Esophagus (tissue), 2 donors: ENCODE measurements around the gene TRPM1. TPM values are rescaled to one million over a fixed set of nuclear protein-coding genes. Genes with fewer than 3 reads are reported as not detected.
A peak's percentile ranks its signal among the peaks of the same experiment; 100 is the strongest.

Experiments used
- H3K27ac ChIP-seq, 2 donors: one replicate each; pipeline ENCODE4 v1.5.1; 2013; ENCODE audit warnings: low read depth in 2 of 2, mild to moderate bottlenecking in 2 of 2, inconsistent platforms in 1 of 2, low read length in 1 of 2, moderate library complexity in 1 of 2
- H3K27me3 ChIP-seq, 2 donors: one replicate each; pipeline ENCODE4 v1.6.1; 2013; ENCODE audit warnings: low read length in 2 of 2, control low read depth in 1 of 2, mild to moderate bottlenecking in 1 of 2; ENCODE audit not compliant: insufficient read depth in 2 of 2, control insufficient read depth in 1 of 2
- H3K36me3 ChIP-seq, 2 donors: one replicate each; pipeline ENCODE4 v1.6.1; 2013; ENCODE audit warnings: low read length in 1 of 2; ENCODE audit not compliant: control insufficient read depth in 2 of 2, insufficient read depth in 2 of 2
- H3K4me1 ChIP-seq, 2 donors: one replicate each; pipeline ENCODE4 v1.6.1; 2013; ENCODE audit warnings: low read length in 1 of 2; ENCODE audit not compliant: control insufficient read depth in 2 of 2, insufficient read depth in 2 of 2
- H3K4me3 ChIP-seq, 2 donors: one replicate each; pipeline ENCODE4 v1.5.1; 2013; ENCODE audit warnings: low read length in 2 of 2, mild to moderate bottlenecking in 2 of 2, low read depth in 1 of 2, moderate library complexity in 1 of 2
- H3K9me3 ChIP-seq, 2 donors: one replicate each; pipeline ENCODE4 v1.6.1; 2013; ENCODE audit warnings: mild to moderate bottlenecking in 2 of 2, low read depth in 1 of 2, low read length in 1 of 2, moderate library complexity in 1 of 2; ENCODE audit not compliant: control insufficient read depth in 2 of 2, insufficient read depth in 1 of 2
- WGBS, 2 donors: extraction: QIAGEN DNeasy Blood & Tissue Kit; methylation state at CpG; one replicate each; pipeline ENCODE4 v1.1.7; 2013; 5-methylcytosine and 5-hydroxymethylcytosine counted together
- polyA plus RNA-seq, 2 donors: library from polyadenylated mRNA; stranded (reverse); fragments of 200-250 nt; gene quantifications; one replicate each; pipeline ENCODE4 v1.2.3, GENCODE V29; 2013
- donor health status: healthy with polysubstance abuse.
- donor health status: Bipolar disorder and iron deficiency.

Gene TRPM1
- polyA plus RNA-seq, 2 donors: 0.13 to 0.37 TPM

- H3K27ac ChIP-seq: no peak overlapping the region
- H3K9me3 ChIP-seq: peaks cover 0 to 3% of the 10 kb centered on the region in 2 donors
- H3K4me3 ChIP-seq: no peak overlapping the region
- H3K4me1 ChIP-seq: no peaks in the 10 kb centered on the region
- no peaks in the 10 kb centered on the region for H3K27me3 ChIP-seq
- H3K36me3 ChIP-seq: no peaks in the 10 kb centered on the region
- 83 to 88% methylated on average over 3 of the region's 3 CpGs for whole genome bisulfite sequencing, 2 donors
These were observed 101.8 kb downstream of the TRPM1 start for GRCh38 chr15:30999729-31000128.

DNA sequence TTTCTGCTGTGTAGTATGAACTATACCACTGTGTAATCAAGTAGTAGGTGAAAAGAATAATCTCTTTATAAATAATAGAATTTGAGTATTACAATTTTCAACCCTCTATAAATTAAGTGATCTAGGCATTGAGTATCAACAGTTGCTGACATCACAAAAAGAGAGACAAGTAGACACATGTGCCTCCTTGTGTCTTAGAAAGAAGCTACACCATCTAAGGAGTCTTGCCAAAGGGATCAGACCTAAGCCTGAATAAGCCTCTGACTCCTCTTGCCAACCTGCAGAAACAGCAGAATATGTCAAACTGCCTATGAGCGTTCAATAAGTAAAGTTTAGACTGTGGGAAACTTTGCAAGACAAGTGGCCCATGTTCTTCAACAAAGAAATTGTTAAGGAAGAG is 104.3 kb downstream of the TRPM1 start:
- no peaks in the 10 kb centered on the region for H3K36me3 ChIP-seq
- no peaks in the 10 kb centered on the region for H3K27me3 ChIP-seq
- no peak overlapping the region for H3K4me3 ChIP-seq
- 61 to 63% methylated on average over 1 of the region's 1 CpG for WGBS, 2 donors
- peaks cover 0 to 2% of the 10 kb centered on the region in 2 donors for H3K4me1 ChIP-seq
- H3K27ac ChIP-seq: peak overlapping the region in 1 of 2 donors; percentile 62
- H3K9me3 ChIP-seq: peaks cover 0 to 3% of the 10 kb centered on the region in 2 donors

DNA sequence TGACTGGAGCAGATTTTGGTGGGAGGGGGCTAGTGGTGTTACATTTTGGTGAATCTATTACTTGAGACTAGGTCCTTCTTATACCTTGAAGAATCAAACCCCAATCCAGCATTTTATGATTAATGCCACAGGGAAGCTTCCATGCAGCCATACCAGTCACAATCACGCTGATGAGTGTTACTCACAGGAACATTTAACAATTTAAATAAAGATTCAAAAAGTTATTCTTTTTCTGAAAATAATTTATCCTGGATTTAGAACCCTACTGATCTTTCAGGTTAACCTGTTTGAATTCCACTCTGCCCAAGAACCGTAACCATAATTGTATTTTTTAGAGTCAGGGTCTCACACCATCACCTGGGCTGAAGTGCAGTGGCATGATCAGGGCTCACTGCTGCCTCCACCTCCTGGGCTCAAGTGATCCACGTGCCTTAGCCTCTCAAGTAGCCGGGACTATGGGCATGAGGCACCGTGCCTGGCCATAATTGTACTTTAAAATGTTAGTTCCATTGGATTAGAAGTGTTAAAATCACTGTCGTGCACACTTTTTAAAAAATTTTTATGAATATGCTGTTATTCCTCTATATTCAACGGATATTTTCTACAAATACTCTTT is 109.2 kb downstream of the TRPM1 start:
- WGBS, 2 donors: 64 to 73% methylated on average over 7 of the region's 7 CpGs
- no peaks in the 10 kb centered on the region for H3K27me3 ChIP-seq

DNA sequence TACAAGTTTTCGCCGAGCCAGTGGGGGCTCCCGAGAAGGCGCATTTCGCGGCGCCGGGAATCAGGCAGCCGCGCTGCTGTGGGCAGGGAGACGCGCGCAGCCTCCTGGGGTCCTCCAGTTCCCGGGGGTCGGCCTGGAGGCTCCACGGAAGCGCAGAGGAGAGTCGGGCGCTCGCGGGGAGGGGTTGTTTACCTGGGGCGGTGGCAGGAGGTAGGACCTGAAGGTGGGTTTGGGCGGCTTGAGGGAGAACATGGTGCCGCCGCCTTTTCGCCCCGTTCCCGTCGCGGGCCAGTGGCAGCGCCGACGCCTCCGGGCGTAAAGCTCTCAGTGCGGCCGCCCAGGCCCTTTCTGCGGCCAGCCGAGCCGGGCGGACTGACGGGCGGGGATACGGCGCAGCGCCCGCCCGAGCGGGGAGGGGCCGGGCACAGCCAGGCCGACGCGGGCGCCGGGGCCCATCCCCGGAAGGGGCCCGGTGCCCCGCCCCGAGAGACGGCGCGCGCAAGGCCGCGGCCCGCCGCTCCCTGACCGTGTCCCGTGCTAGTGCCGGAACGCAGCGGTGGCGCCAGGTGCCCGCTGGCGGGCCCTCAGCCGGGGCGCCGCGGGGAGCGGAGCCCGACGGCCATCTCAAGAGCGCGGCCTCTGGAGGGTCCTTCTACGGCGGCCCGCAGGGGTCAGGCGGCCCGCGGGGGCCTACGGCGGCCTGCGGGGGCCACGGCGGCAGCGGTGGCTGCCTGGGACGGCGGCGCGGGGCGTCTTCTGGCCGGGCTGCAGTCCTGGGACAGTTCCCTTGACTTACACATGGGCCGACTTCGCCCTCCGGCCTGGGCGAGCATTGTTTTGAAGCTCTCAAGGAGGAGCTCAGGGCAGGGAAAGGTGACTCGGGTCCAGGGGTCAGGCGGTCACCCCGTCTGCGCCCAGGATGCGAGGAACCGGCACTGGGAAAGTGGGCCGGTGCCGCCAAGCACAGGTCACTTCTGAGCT is 110.0 kb downstream of the TRPM1 start, which contains the start of gene MTMR10:
MTMR10 (minus strand) TSS at position 374 of the 981 bp plus-strand sequence; CDS start at position 252, 122 bp downstream.
- H3K36me3 ChIP-seq: peaks cover 3 to 6% of the 10 kb centered on the region in 2 donors
- H3K4me1 ChIP-seq: peaks cover 2 to 6% of the 10 kb centered on the region in 2 donors
- peak within 1 kb of the TSS; percentile 95 to 96 for H3K27ac ChIP-seq
- no peaks in the 10 kb centered on the region for H3K27me3 ChIP-seq
- H3K4me3 ChIP-seq: peak within 1 kb of the TSS; percentile 84 to 97
- 0 to 1% methylated on average over 100 to 114 of the region's 114 CpGs for WGBS, 2 donors
- H3K9me3 ChIP-seq: no peaks in the 10 kb centered on the region

More for the DNA sequence above, 109.2 kb downstream of the TRPM1 start:
- peaks cover 2 to 3% of the 10 kb centered on the region in 2 donors for H3K4me1 ChIP-seq
- no peaks in the 10 kb centered on the region for H3K9me3 ChIP-seq
- peak overlapping the region; percentile 95 to 96 for H3K27ac ChIP-seq
- peak overlapping the region; percentile 84 to 97 for H3K4me3 ChIP-seq
- peaks cover 0 to 4% of the 10 kb centered on the region in 2 donors for H3K36me3 ChIP-seq

- Histone ChIP-seq H3K27ac (peak overlapping the region; percentile 95 to 96), H3K9me3 (no peaks in the 10 kb centered on the region), H3K36me3 (peaks cover 3 to 7% of the 10 kb centered on the region in 2 donors), H3K27me3 (no peaks in the 10 kb centered on the region), H3K4me3 (peak overlapping the region; percentile 84 to 97), H3K4me1 (peaks cover 2 to 6% of the 10 kb centered on the region in 2 donors)
- WGBS, 2 donors: 2 to 3% methylated on average over 24 of the region's 24 CpGs
These were observed 110.9 kb downstream of the TRPM1 start for GRCh38 chr15:30990446-30991254.

DNA sequence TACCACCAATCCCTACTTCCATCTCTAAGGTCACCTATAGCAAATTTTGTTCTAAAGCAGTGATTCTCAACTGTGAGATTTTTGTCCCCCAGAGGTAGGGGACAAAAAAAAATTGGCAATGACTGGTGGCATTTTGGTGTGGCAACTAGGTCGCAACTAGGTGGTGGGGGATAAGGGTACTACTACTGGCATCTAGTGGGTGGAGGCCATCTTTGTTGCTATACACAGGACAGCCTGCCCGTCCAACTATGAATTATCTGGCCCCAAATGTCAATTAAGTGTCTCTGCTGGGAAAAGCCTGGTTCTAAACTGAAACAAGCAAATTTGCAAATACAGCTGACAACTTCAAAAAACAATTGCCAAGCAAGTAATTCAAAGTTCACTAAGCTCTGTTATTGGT is 111.5 kb downstream of the TRPM1 start:
- Histone ChIP-seq H3K4me3 (peak overlapping the region; percentile 30 to 84), H3K27ac (peak overlapping the region in 1 of 2 donors; percentile 52)

DNA sequence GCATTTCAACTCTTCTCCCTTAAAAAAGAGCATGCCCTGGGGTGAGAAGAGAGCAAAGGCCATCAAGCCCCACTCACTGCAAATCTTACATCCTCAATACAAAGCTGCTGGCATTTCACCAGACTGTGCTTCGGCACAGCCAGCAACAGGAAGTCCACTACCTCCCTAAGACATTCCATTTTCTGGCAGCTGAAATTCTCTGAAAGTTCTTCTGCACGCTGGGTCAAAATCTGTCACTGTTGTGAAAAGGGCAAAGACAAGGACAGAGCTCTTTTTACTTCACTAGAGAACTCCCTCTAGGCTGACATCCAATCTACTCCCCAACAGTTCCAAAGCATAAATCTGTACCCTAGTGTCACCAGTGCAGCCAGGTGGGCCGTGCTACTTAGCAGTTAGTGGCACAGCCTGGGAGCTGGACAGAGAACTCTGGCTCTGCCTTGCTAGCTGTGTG is 116.4 kb downstream of the TRPM1 start:
- Histone ChIP-seq H3K27me3 (no peaks in the 10 kb centered on the region), H3K36me3 (peaks cover 3 to 7% of the 10 kb centered on the region in 2 donors), H3K27ac (peak overlapping the region in 1 of 2 donors; percentile 29), H3K4me1 (peaks cover 4 to 6% of the 10 kb centered on the region in 2 donors), H3K4me3 (no peak overlapping the region), H3K9me3 (no peaks in the 10 kb centered on the region)
- WGBS, 2 donors: 33 to 46% methylated on average over 3 of the region's 3 CpGs

More for the DNA sequence above, 111.5 kb downstream of the TRPM1 start:
- peaks cover 3 to 7% of the 10 kb centered on the region in 2 donors for H3K36me3 ChIP-seq
- H3K9me3 ChIP-seq: no peaks in the 10 kb centered on the region
- 36 to 44% methylated on average over 2 of the region's 2 CpGs for WGBS, 2 donors
- no peaks in the 10 kb centered on the region for H3K27me3 ChIP-seq
- peaks cover 2 to 6% of the 10 kb centered on the region in 2 donors for H3K4me1 ChIP-seq

DNA sequence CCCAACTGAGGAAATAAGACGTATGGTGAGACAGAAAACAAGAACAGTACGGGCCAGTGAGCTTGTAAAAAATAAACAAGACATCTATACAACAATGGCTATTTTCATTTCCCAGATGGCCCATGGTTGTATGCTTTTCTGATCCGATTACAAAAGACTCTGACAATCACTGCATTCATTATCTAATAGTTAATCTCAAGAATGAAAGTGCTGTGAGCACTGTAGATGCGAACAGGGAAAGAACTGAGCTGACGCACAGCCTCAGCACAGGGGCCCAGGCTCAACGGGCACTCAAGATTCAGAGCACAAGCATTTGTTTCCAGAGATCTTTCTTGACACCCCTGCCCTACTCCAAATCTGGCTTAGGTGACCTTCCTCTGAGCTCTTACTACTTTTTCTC is 117.0 kb downstream of the TRPM1 start:
- Histone ChIP-seq H3K36me3 (peaks cover 3 to 9% of the 10 kb centered on the region in 2 donors), H3K27me3 (no peaks in the 10 kb centered on the region), H3K27ac (peak overlapping the region in 1 of 2 donors; percentile 30), H3K9me3 (no peaks in the 10 kb centered on the region), H3K4me1 (peaks cover 4 to 6% of the 10 kb centered on the region in 2 donors), H3K4me3 (no peak overlapping the region)
- 54 to 57% methylated on average over 6 of the region's 6 CpGs for WGBS, 2 donors

DNA sequence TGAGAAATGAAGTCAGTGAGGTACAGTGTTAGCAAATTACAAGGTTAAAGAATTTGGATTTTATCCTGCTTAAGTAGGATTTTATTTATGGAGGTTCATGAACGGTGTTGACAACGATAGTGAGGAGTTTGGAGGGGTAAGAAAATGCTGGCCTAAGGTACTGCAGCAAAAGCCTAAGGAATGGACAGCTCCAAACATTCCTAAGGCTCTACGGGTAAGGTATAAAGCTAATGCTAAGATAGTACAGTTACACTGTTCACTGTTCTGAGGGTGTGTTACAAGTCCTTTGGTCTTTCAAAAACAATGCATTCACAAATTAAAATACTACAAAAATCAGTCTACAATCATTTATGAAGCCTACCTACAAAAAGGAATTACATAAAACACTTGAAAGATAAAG is 117.4 kb downstream of the TRPM1 start:
- Histone ChIP-seq H3K27ac (no peak overlapping the region), H3K9me3 (no peaks in the 10 kb centered on the region), H3K36me3 (peaks cover 3 to 9% of the 10 kb centered on the region in 2 donors), H3K4me1 (peaks cover 4 to 6% of the 10 kb centered on the region in 2 donors), H3K4me3 (no peak overlapping the region), H3K27me3 (no peaks in the 10 kb centered on the region)
- WGBS, 2 donors: 78 to 80% methylated on average over 3 of the region's 3 CpGs
